Hippocampal formation (tissue), 2 donors: ENCODE results near the gene PLTP.
A peak's percentile ranks its signal among the peaks of the same experiment; 100 is the strongest.
"Not testable (repeated sequence)": the region's sequence is repeated elsewhere in the genome, so short reads cannot be mapped to it uniquely, and the experiment has no call there.

Source experiments
- DNase-seq, 2 donors: peaks; one replicate each; lab custom pipeline; 2025; lab: John Stamatoyannopoulos, UW

The PLTP gene

GRCh38 chr20:45944151-45944964, 32.4 kb upstream of the PLTP start:
- DNase-seq: no peak

- no peak for DNase-seq
Observed at GRCh38 chr20:45943613-45944012, 31.7 kb upstream of the PLTP start.

- no peak for DNase-seq
Observed at GRCh38 chr20:45940469-45940868, 28.5 kb upstream of the PLTP start.

GRCh38 chr20:45940053-45940452, 28.1 kb upstream of the PLTP start:
- no peak for DNase-seq

GRCh38 chr20:45938727-45939438, 26.9 kb upstream of the PLTP start:
- no peak for DNase-seq

- no peak for DNase-seq
Observed at GRCh38 chr20:45937765-45938164, 25.8 kb upstream of the PLTP start.

GRCh38 chr20:45935416-45936046, 23.6 kb upstream of the PLTP start:
- DNase-seq: no peak

- peak; percentile 95 to 97 for DNase-seq
Observed at GRCh38 chr20:45934586-45935415, 22.8 kb upstream of the PLTP start, which contains the start of gene PCIF1. TSS of gene PCIF1 (plus strand) at chr20:45934683. CDS start at chr20:45939000, 4,317 bp downstream.

- peak; percentile 69 to 86 for DNase-seq
Observed at GRCh38 chr20:45934046-45934585, 22.2 kb upstream of the PLTP start.

GRCh38 chr20:45933266-45934045, 21.5 kb upstream of the PLTP start:
- peak; percentile 51 to 70 for DNase-seq

GRCh38 chr20:45931680-45932079, 19.7 kb upstream of the PLTP start:
- DNase-seq: not testable (repeated sequence)

GRCh38 chr20:45927071-45927878, 15.3 kb upstream of the PLTP start:
- no peak for DNase-seq

- no peak for DNase-seq
Observed at GRCh38 chr20:45926731-45927070, 14.7 kb upstream of the PLTP start.

- no peak for DNase-seq
Observed at GRCh38 chr20:45925821-45926506, 14.0 kb upstream of the PLTP start.

GRCh38 chr20:45924391-45925261, 12.7 kb upstream of the PLTP start:
- peak in 1 of 2 donors; percentile 12 for DNase-seq

GRCh38 chr20:45921337-45922189, 9.6 kb upstream of the PLTP start:
- no peak for DNase-seq
